GM12891 (cell line): ENCODE measurements around the gene FGF14.

ENCODE experiments used
- PAX5 ChIP-seq: IDR thresholded peaks from 2 replicates; pipeline ENCODE4 v1.6.1; 2011; ENCODE audit warnings: low read length, moderate library complexity, mild to moderate bottlenecking; ENCODE audit not compliant: insufficient read depth, severe bottlenecking
- POLR2A ChIP-seq: IDR thresholded peaks from 2 replicates; pipeline ENCODE4 v1.6.1; 2011; ENCODE audit warnings: low read depth, low read length, control low read depth
- POLR2AphosphoS5 ChIP-seq: IDR thresholded peaks from 2 replicates; pipeline ENCODE4 v1.6.1; 2011; ENCODE audit warnings: low read depth, low read length, control low read depth
- POU2F2 ChIP-seq: IDR thresholded peaks from 2 replicates; pipeline ENCODE4 v1.6.1; 2011; ENCODE audit warnings: low read depth, mild to moderate bottlenecking, control low read depth, low read length, moderate library complexity
- SPI1 ChIP-seq: IDR thresholded peaks from 2 replicates; pipeline ENCODE4 v1.6.1; 2011; ENCODE audit warnings: low read depth, low read length, control low read depth
- TAF1 ChIP-seq: IDR thresholded peaks from 2 replicates; pipeline ENCODE4 v1.6.1; 2011; ENCODE audit warnings: low read depth, low read length, control low read depth

- TF ChIP-seq POLR2AphosphoS5 = no peak
- no peak for TF ChIP-seq POLR2A
- TF ChIP-seq SPI1 = no peak
- no peak for TF ChIP-seq TAF1
- no peak for TF ChIP-seq PAX5
- no peak for TF ChIP-seq POU2F2
These were observed 15.4 kb downstream of the FGF14 start for GRCh38 chr13:102386461-102386860.
